HFFc6 (cell line): Measurements from ENCODE around the gene C20orf204. TPM values are rescaled to one million over a fixed set of nuclear protein-coding genes. Genes with fewer than 3 reads are reported as not detected.

Experiments
- DNase-seq: peaks from one replicate; pipeline ENCODE4 v3.0.0-alpha.2; 2018
- H3K27ac Mint-ChIP-seq: 2 replicates; pipeline ENCODE4 v1.8.0; 2020; ENCODE audit warnings: mild to moderate bottlenecking, mixed read lengths
- H3K27me3 Mint-ChIP-seq: 2 replicates; pipeline ENCODE4 v1.8.0; 2021; ENCODE audit warnings: mild to moderate bottlenecking, moderate library complexity, mixed read lengths; ENCODE audit not compliant: insufficient read depth
- H3K36me3 Mint-ChIP-seq: 2 replicates; pipeline ENCODE4 v1.8.0; 2021; ENCODE audit warnings: low read depth, mixed read lengths
- H3K4me1 Mint-ChIP-seq: 2 replicates; pipeline ENCODE4 v1.8.0; 2020; ENCODE audit warnings: low read depth, mixed read lengths
- H3K4me3 Mint-ChIP-seq: 2 replicates; pipeline ENCODE4 v1.8.0; 2020; ENCODE audit warnings: mild to moderate bottlenecking, moderate library complexity, mixed read lengths
- H3K9me3 Mint-ChIP-seq: 2 replicates; pipeline ENCODE4 v1.8.0; 2020; ENCODE audit warnings: mild to moderate bottlenecking, mixed read lengths
- total RNA-seq, 6 experiments: library from RNA; stranded (reverse); fragmentation: NEBNext Ultra II Directional; extraction: Animal tissue kit (Norgen Biotek cat#: 25700); gene quantifications; 2 replicates in 1 of 6; 3 replicates in 5 of 6; pipeline ENCODE4 v1.2.3, GENCODE V29; 2021
- TF ChIP-seq, protein P1 (sequence below): fragments of 200-600 bp; sonication (generic); IDR thresholded peaks from 2 replicates; pipeline ENCODE4 v1.5.0; 2021; ENCODE audit warnings: antibody characterized with exemption, mild to moderate bottlenecking

Gene C20orf204
- total RNA-seq, 6 experiments from 2014 or later, result 0.32 to 0.57 (median 0.42) TPM

- no peaks in the 10 kb centered on the region for H3K9me3 Mint-ChIP-seq
- H3K4me3 Mint-ChIP-seq, result no peak overlapping the region
- no peak overlapping the region for H3K27ac Mint-ChIP-seq
- H3K36me3 Mint-ChIP-seq, result no peaks in the 10 kb centered on the region
- TF ChIP-seq, protein P1, sequence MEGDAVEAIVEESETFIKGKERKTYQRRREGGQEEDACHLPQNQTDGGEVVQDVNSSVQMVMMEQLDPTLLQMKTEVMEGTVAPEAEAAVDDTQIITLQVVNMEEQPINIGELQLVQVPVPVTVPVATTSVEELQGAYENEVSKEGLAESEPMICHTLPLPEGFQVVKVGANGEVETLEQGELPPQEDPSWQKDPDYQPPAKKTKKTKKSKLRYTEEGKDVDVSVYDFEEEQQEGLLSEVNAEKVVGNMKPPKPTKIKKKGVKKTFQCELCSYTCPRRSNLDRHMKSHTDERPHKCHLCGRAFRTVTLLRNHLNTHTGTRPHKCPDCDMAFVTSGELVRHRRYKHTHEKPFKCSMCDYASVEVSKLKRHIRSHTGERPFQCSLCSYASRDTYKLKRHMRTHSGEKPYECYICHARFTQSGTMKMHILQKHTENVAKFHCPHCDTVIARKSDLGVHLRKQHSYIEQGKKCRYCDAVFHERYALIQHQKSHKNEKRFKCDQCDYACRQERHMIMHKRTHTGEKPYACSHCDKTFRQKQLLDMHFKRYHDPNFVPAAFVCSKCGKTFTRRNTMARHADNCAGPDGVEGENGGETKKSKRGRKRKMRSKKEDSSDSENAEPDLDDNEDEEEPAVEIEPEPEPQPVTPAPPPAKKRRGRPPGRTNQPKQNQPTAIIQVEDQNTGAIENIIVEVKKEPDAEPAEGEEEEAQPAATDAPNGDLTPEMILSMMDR, result no peak
- H3K27me3 Mint-ChIP-seq, result peaks cover 5% of the 10 kb centered on the region
- no peak for DNase-seq
- peaks cover 8% of the 10 kb centered on the region; the same call in 1 of the 2 replicates for H3K4me1 Mint-ChIP-seq
These were observed 19.5 kb downstream of the C20orf204 start for GRCh38 chr20:64055396-64055892.

DNA sequence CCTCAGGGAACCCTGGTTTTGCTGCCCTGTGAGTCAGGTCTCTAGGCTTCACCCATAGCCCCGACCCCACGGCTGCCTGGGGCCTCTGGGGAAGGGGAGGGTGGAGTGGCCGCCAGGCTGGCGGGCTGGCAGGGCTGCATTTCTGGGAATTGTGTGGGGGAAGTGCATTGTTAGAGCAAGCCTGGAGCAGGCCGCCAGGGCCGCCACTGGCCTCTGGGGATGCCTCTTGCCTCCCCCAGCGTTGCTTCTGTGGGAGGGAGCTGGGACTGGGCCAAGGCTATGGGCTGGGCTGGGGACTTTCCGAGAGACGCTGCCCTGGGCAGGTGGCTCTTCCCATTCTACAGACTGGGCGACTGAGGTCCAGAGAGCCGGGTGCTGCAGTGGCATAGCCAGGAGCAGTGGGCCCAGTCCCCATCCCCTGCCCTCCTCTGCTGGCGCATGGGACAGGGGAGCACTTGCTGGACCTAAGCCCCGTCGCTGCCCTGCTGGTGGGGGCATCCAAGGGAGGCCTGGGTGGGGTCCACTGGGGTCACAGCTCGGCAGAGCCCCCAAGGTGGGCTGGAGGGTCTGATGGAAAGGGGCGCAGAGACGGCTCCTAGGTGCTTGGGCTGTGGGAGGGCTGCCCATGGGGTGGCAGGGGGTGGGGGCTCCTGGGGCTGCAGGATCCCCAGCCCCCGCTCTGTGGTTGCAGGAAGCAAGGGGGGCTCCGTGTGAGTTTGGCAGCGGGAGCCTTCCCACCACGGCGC, 20.1 kb downstream of the C20orf204 start:
- Mint-ChIP-seq H3K9me3 (no peaks in the 10 kb centered on the region), H3K27me3 (peaks cover 5% of the 10 kb centered on the region), H3K4me1 (peaks cover 8% of the 10 kb centered on the region; the same call in 1 of the 2 replicates), H3K27ac (no peak overlapping the region), H3K36me3 (no peaks in the 10 kb centered on the region), H3K4me3 (no peak overlapping the region)
- TF ChIP-seq, protein P1, result no peak
- no peak for DNase-seq

GRCh38 chr20:64056639-64056888, 20.6 kb downstream of the C20orf204 start:
- DNase-seq, result no peak
- TF ChIP-seq, protein P1, result no peak
- peaks cover 8% of the 10 kb centered on the region; the same call in 1 of the 2 replicates for H3K4me1 Mint-ChIP-seq
- H3K27ac Mint-ChIP-seq, result no peak overlapping the region
- no peaks in the 10 kb centered on the region for H3K36me3 Mint-ChIP-seq
- H3K27me3 Mint-ChIP-seq, result peaks cover 5% of the 10 kb centered on the region; the same call in 1 of the 2 replicates
- no peak overlapping the region for H3K4me3 Mint-ChIP-seq
- no peaks in the 10 kb centered on the region for H3K9me3 Mint-ChIP-seq

GRCh38 chr20:64056889-64057627, 21.1 kb downstream of the C20orf204 start:
- Mint-ChIP-seq H3K4me1 (peaks cover 11% of the 10 kb centered on the region), H3K27me3 (peaks cover 5% of the 10 kb centered on the region; the same call in 1 of the 2 replicates), H3K4me3 (no peak overlapping the region), H3K36me3 (no peaks in the 10 kb centered on the region), H3K27ac (no peak overlapping the region), H3K9me3 (no peaks in the 10 kb centered on the region)
- TF ChIP-seq, protein P1, result no peak
- no peak for DNase-seq

DNA sequence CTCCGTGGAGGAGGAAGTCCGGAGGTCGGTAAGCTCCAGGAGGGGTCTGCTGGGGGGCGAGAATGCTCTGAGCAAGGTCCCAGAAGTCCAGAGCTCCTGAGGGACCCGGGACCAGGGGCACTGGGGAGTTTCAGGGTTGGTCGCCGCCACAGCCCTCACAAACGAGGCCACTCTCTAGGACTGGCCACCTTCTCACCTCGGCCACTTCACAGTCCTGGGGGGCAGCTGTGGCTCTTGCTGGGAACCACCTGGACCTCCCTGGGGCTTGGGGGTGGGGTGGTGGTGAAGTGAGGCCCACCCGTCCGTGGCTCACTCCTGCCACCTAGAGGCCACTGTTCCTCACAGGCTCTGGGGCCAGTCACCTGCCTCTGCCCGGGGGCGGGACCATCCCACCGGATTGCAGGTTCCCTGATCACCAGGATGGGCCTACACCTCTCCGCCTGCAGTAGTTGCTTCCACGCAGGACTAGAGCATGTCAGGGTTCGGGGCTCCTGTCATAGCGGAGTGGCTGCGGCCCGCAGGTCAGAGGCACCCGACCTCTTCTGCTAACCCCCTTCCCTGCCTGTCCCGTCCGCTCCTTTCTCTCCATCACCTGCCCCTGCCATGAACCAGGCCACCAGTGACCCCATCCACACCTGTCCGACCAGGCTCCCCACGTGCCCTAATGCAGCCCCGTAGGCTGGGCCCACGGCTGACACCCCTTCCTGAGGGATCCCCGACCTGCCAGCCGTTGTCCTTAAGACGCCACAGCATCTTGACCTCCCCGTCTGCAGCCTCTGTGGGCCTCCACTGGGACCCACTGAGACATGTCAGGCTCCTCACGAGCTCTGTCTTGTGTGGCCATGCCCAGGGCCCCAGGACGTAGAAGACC, 21.9 kb downstream of the C20orf204 start:
- peak; percentile 30 for DNase-seq
- TF ChIP-seq, protein P1, result peak; percentile 92
- H3K27me3 Mint-ChIP-seq, result peaks cover 5% of the 10 kb centered on the region; the same call in 1 of the 2 replicates
- no peaks in the 10 kb centered on the region for H3K9me3 Mint-ChIP-seq
- H3K36me3 Mint-ChIP-seq, result no peaks in the 10 kb centered on the region
- no peak overlapping the region for H3K27ac Mint-ChIP-seq
- peaks cover 16% of the 10 kb centered on the region for H3K4me1 Mint-ChIP-seq
- no peak overlapping the region for H3K4me3 Mint-ChIP-seq
